Hematopoietic multipotent progenitor cell treated with erythropoietin and hydrocortisone succinate and interleukin-3 and kit ligand, for 17 days (in vitro differentiated cells): ENCODE results near the gene ETFBKMT.
"Not testable (repeated sequence)": the region's sequence is repeated elsewhere in the genome, so short reads cannot be mapped to it uniquely, and the experiment has no call there.

ENCODE experiments used
- DNase-seq: peaks from one replicate; pipeline ENCODE4 v3.0.0-alpha.2; 2015; ENCODE audit warnings: low spot score

The ETFBKMT gene

GRCh38 chr12:31718542-31719198 lies 59.2 kb downstream of the ETFBKMT start:
- DNase-seq: not testable (repeated sequence)

GRCh38 chr12:31722580-31722979 lies 63.1 kb downstream of the ETFBKMT start:
- DNase-seq: no peak
